Limb (tissue), 2 donors: ENCODE data around the gene SGCE.
"Not testable (repeated sequence)": the region's sequence is repeated elsewhere in the genome, so short reads cannot be mapped to it uniquely, and the experiment has no call there.

Experiments used
- DNase-seq, 2 donors: peaks; one replicate each; pipeline ENCODE4 v3.0.0-alpha.2; 2016; ENCODE audit errors: extremely low spot score in 2 of 2

Gene SGCE

GRCh38 chr7:94655848-94656657, at the start of gene SGCE:
TSS of gene SGCE (minus strand) at chr7:94656133. CDS start at chr7:94656098, 35 bp downstream.
- peak; percentile 86 to 96 for DNase-seq

- not testable (repeated sequence) for DNase-seq
These were observed 49.5 kb upstream of the SGCE start for GRCh38 chr7:94705155-94706021.

- DNase-seq = peak in 1 of 2 donors; percentile 71
These were observed 45.6 kb upstream of the SGCE start for GRCh38 chr7:94701555-94701973.

- no peak for DNase-seq
These were observed 45.1 kb upstream of the SGCE start for GRCh38 chr7:94700926-94701554.

GRCh38 chr7:94698275-94698674, 42.3 kb upstream of the SGCE start:
- peak in 1 of 2 donors; percentile 77 for DNase-seq

GRCh38 chr7:94697035-94697974, 41.4 kb upstream of the SGCE start:
- DNase-seq = no peak

GRCh38 chr7:94687810-94688209, 31.9 kb upstream of the SGCE start:
- DNase-seq = no peak

- no peak for DNase-seq
These were observed 31.1 kb upstream of the SGCE start for GRCh38 chr7:94687076-94687475.

- DNase-seq = no peak
These were observed 27.1 kb upstream of the SGCE start for GRCh38 chr7:94683066-94683465.

- no peak for DNase-seq
These were observed 23.4 kb upstream of the SGCE start for GRCh38 chr7:94679358-94679757.

GRCh38 chr7:94676431-94676830, 20.5 kb upstream of the SGCE start:
- no peak for DNase-seq

GRCh38 chr7:94675356-94675755, 19.4 kb upstream of the SGCE start:
- no peak for DNase-seq

GRCh38 chr7:94671444-94672235, 15.7 kb upstream of the SGCE start:
- no peak for DNase-seq

GRCh38 chr7:94669773-94670495, 14.0 kb upstream of the SGCE start:
- no peak for DNase-seq

- DNase-seq = no peak
These were observed 11.1 kb upstream of the SGCE start for GRCh38 chr7:94666879-94667587.

- DNase-seq = no peak
These were observed 9.5 kb upstream of the SGCE start for GRCh38 chr7:94665426-94665825.

GRCh38 chr7:94664023-94664422, 8.1 kb upstream of the SGCE start:
- no peak for DNase-seq

GRCh38 chr7:94662548-94662947, 6.6 kb upstream of the SGCE start:
- no peak for DNase-seq

GRCh38 chr7:94660006-94660405, 4.1 kb upstream of the SGCE start:
- no peak for DNase-seq
